NCI-H82 treated with DMSO at 0.1 percent for 48 hours (cell line): ENCODE measurements around the gene PPCS.

Experiments
- DNase-seq: peaks from one replicate; lab custom pipeline; 2025; ENCODE audit not compliant: unreplicated experiment; lab: John Stamatoyannopoulos, UW

PPCS gene

GRCh38 chr1:42456010-42456753, at the start of gene PPCS, which contains the start of gene ZMYND12:
Gene PPCS, plus strand, starts transcription at chr1:42456543. Its CDS starts 23 bp downstream, at chr1:42456566.
Gene ZMYND12, minus strand, starts transcription at chr1:42456022. Its CDS starts 25 bp downstream, at chr1:42455997.
- DNase-seq: peak; percentile 58

DNA sequence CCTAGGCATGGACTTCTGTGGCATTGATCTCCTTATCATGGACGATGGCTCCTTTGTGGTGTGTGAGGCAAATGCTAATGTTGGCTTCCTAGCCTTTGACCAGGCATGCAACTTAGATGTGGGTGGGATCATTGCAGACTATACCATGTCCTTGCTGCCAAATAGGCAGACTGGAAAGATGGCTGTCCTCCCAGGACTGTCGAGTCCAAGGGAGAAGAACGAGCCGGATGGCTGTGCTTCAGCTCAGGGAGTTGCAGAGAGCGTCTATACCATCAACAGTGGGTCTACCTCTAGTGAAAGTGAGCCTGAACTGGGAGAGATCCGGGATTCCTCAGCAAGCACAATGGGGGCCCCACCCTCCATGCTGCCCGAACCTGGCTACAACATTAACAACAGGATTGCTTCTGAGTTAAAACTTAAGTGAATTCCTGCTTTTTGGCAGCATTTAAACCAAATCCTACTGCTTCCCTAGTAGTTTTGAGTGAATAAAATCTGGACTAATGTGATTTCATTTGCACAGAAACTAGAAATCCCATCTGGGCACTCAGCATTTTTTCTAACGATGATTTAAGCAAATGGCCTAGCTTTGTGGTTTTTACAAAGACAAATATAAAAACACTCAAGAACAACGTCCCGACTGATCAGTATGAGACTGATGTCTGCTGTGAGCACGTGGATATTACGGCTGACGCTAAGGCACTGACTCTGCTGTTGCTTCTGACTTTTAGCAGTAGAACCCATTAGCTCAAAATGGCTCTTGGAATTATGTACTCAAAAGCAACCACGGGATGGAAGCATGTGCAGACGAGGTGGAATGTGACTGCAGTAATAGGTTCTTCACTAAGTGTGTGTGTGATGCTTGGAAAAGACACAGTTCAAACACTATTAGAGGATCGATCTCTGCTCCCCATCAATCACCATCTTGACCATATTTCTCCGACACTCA, 41.5 kb upstream of the PPCS start:
- no peak for DNase-seq

GRCh38 chr1:42417166-42417565, 39.2 kb upstream of the PPCS start:
- no peak for DNase-seq

- DNase-seq: no peak
These were observed 37.8 kb upstream of the PPCS start for GRCh38 chr1:42418516-42418915.

DNA sequence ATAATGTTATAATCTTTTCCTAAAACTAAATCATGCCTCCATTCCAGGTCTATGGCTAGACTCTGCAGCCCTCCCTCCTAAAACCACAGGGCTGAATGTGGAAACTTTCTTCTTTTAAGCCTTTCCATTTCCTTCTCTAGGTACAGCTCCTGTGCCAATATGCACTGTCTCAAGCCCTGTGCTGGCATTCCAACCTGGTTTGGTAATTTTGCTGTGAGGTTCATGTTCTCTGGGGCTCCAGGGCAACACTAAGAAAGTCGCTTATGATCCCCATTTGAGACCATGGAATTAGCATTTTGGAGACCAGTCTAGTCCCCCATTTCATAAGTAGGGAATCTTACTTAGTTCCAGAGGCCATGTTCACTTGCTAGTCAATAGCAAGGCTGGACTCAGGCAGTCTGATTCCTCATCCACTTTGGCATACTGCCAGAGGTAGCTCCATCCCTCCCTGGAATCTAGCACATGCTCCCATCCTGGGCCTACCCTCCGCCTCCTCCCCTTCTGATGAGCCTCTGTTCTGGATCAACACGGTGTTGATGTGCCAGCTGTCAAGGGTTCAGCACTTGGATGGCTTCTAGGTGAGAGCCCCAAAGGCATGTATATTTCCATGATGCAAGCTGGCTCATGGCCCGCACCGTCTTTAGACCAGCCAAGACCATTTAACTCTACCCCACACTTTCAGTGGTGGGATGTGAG, 37.1 kb upstream of the PPCS start:
- peak; percentile 93 for DNase-seq

DNA sequence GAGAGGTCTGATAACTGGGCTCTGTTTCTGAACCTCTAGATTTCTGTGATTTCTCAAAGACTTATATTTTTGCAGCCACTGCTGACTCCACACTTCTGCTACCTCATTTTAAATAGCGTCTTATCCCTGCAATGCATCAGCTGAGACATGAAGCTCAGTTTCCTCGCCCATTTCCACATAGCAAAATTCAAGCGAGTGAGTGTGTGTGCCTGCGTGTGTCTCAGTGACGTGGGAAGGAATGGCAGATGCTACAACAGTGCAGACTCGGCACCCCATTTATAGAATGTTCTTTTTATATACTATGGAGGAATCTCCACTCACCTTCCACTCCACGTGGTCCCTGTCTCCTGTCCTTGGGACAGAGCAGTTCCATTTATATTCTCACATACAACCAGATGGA, 36.2 kb upstream of the PPCS start:
- no peak for DNase-seq

GRCh38 chr1:42420911-42421585, 35.3 kb upstream of the PPCS start:
- peak; percentile 99 for DNase-seq

- DNase-seq: peak; percentile 45
These were observed 33.6 kb upstream of the PPCS start for GRCh38 chr1:42422737-42423136.

DNA sequence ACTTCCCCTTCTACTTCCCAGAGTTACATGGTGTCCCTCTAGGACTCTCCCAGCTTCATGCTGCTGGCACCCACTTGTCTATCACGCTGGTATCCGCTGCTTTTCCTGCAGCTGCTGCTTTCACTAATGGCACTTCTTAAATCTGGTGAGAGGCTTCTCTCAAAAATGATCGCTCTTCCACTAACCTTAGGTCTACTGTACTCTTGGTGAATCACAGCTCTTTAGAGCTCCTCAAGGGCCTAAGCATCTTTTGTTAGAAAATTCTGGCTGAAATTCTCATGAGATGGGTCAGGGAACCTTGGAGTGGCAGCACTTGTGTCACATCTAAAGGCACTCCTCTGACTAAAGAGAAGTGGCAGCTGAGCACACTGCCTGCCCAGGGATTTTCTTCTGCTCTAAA, 32.7 kb upstream of the PPCS start:
- DNase-seq: peak; percentile 71

- no peak for DNase-seq
These were observed 32.1 kb upstream of the PPCS start for GRCh38 chr1:42424201-42424600.

- no peak for DNase-seq
These were observed 29.1 kb upstream of the PPCS start for GRCh38 chr1:42427240-42427639.

DNA sequence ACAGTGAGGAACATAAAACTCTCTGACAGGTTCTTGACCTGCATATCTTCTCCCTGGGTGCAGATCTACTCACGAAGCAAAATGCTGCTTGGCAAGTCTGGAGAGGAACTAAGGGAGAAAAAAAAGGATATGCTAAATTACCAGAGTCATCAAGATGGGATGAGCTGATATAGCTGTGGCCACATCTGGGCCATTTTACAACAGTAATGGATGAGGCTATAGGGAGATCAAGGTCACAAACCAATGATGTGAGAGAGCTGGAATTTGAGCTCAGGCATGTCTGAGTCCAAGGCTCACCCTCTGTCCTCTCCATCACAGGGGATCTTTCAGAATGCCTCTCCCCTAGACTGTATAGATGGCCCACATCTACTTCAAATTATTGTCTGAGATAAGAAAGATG, 26.7 kb upstream of the PPCS start:
- DNase-seq: no peak

DNA sequence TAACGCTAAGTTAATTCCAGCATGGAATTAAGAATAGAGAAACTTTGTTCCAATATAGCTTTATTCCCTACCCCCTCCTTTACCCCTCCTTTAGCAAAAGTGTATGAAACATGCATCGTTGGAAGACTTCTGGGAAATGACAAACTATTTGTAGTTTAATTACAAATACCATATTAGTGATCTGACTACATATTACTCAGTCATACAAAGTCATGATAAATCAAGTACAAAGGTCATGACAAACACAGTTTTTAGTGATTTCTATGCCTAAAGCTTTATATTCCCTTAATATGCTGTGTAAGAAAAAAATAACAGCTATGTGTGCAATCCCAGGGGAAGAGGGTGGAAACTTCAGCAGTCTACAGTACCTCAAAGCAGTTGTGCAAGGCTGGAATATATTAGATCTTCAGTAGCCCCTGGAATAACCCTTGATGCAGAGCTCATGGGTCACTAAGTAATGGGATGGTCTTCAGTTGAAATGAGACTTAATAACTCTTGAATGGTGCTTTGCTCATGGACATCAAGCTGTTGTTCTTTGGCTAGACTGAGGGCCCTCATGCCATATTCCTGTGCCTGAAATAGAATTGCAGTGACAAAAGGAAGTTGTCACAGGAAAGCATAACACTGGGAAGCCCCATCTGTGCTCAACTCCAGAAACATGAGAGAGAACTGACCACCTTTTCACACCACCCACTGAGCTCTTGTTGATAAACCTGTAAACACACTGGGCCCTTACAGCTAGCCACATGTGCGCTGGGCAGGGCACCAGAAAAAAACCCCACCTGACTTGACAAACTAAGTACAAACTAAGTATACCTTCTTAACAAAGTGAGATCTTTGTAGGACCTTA, 25.8 kb upstream of the PPCS start:
- no peak for DNase-seq

DNA sequence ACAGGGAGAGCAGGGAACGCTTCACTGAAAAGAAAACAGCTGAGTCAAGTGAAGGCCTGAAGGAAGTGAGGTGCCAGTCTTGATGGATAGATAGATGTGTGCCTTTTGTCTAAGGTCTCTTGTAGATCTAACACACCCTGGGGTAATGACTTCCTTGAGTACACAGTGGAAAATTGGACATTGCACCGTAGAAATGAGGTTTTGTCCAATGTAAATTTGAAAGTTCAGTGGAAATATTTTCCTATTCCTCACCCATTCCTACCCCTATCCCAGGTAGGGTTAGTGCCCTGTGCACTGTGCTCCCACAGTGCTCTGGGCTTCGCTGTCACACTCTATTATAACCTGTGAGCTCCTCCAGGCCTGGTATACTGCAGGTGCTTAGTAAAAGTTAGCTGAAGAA, 24.8 kb upstream of the PPCS start:
- DNase-seq: no peak

DNA sequence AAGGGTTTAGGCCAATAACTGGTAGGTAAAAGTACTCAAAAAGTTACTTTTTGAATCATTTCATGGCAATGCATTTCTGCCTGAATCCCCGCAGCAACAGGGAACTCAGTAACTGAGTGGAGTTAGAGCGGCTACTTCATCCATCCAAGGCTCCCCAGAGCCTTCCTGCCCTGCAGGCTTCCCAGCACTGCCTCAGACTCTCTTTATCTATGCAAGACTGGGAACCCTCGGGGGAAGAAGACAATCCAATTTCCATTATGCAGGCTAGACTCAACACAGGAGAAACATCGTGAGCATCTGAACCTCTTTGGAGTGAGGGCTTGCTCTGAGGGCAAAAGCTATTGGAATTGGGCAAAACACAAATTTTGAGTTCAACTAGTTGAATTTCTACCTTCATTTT, 23.6 kb upstream of the PPCS start:
- DNase-seq: no peak

DNA sequence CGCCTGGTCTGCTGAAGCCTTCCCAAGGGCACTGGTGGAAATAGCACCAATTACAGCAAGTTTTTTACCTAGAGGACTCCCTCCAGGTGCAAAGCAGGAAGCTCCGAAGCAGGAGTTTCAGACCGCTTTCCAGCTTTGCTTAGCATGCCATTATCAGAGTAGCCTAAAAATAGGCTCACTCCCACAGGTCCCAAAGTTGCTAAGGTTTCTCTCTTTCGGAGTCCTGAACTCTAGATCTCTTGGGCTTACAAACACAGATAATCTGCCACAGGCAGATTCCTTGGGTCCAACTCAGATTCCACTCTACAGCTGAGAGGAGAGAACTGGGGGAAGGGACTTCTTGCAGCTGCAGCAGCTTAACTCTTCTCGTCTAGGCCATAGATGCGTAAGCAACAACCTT, 23.0 kb upstream of the PPCS start:
- no peak for DNase-seq

GRCh38 chr1:42434340-42434739, 22.0 kb upstream of the PPCS start:
- no peak for DNase-seq

DNA sequence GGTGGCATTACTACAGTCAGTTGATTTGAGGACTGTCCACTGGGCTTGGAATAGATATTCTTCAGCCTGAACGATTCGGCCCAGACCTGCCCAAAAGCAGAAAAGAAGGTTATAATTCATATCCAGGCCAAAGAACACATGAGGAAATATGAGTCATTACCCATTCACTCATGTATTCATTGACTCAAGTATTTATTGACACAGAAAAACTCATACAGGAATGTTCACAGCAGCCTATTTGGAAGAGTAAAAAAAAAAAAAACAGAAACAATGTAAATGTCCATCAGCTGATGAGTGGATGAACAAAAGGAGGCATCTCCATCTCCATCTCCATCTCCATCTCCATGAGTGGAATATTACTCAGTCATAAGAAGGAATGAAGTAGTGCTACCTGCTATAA, 16.4 kb upstream of the PPCS start:
- no peak for DNase-seq

GRCh38 chr1:42442662-42443061, 13.7 kb upstream of the PPCS start:
- no peak for DNase-seq

- DNase-seq: no peak
These were observed 7.1 kb upstream of the PPCS start for GRCh38 chr1:42449256-42449655.
